Neural cell (in vitro differentiated cells): ENCODE results near the gene SZT2. TPM values are rescaled to one million over a fixed set of nuclear protein-coding genes. Genes with fewer than 3 reads are reported as not detected.

Experiments used
- H2AFZ ChIP-seq: fragments of 200-600, 300-800 bp; sonication (generic), shearing (Covaris generic); 2 replicates; pipeline ENCODE4 v1.6.0; 2014; ENCODE audit warnings: low read depth, mild to moderate bottlenecking, antibody characterized with exemption, low read length, moderate library complexity
- H3F3A ChIP-seq: fragments of 200-600 bp; shearing (Covaris generic); 2 replicates; pipeline ENCODE4 v1.6.1; 2016; ENCODE audit warnings: mild to moderate bottlenecking, moderate library complexity, mixed read lengths, antibody characterized with exemption, low read length; ENCODE audit not compliant: insufficient read depth, poor library complexity, severe bottlenecking
- H3K27ac ChIP-seq: fragments of 200-600, 300-800 bp; sonication (generic), shearing (Covaris generic); 2 replicates; pipeline ENCODE4 v1.5.1; 2014; ENCODE audit warnings: mild to moderate bottlenecking, low read length, moderate library complexity
- H3K27me3 ChIP-seq: fragments of 300-800, 200-600 bp; sonication (generic), shearing (Covaris generic); 2 replicates; pipeline ENCODE4 v1.6.0; 2014; ENCODE audit warnings: mild to moderate bottlenecking, low read depth, low read length, moderate library complexity; ENCODE audit not compliant: insufficient read depth
- H3K36me3 ChIP-seq: fragments of 300-800, 200-600 bp; sonication (generic), shearing (Covaris generic); 2 replicates; pipeline ENCODE4 v1.5.1; 2014; ENCODE audit warnings: mild to moderate bottlenecking, antibody characterized with exemption, low read length, moderate library complexity; ENCODE audit not compliant: insufficient read depth
- H3K4me2 ChIP-seq: fragments of 300-800, 200-600 bp; sonication (generic), shearing (Covaris generic); 2 replicates; pipeline ENCODE4 v1.6.0; 2014; ENCODE audit warnings: mild to moderate bottlenecking, low read length
- H3K4me3 ChIP-seq: fragments of 300-800, 200-600 bp; sonication (generic), shearing (Covaris generic); 2 replicates; pipeline ENCODE4 v1.5.1; 2014; ENCODE audit warnings: mild to moderate bottlenecking, low read length, moderate library complexity
- H3K79me2 ChIP-seq: fragments of 200-600 bp; shearing (Covaris generic); replicated peaks from 2 replicates; pipeline ENCODE4 v1.6.0; 2014; ENCODE audit warnings: mild to moderate bottlenecking, low read length, moderate library complexity; ENCODE audit not compliant: insufficient read depth
- H3K9ac ChIP-seq: fragments of 300-800, 200-600 bp; sonication (generic), shearing (Covaris generic); 2 replicates; pipeline ENCODE4 v1.6.1; 2016; ENCODE audit warnings: mild to moderate bottlenecking, low read length, mixed read lengths
- H3K9me2 ChIP-seq: fragments of 200-600 bp; shearing (Covaris generic); 2 replicates; pipeline ENCODE4 v1.6.1; 2016; ENCODE audit warnings: mild to moderate bottlenecking, low read length, mixed read lengths; ENCODE audit not compliant: insufficient read depth
- H3K9me3 ChIP-seq: fragments of 200-600, 300-800 bp; sonication (generic), shearing (Covaris generic); 2 replicates; pipeline ENCODE4 v1.6.1; 2016; ENCODE audit warnings: mild to moderate bottlenecking, mixed run types, low read length, moderate library complexity, mixed read lengths
- H4K20me1 ChIP-seq: fragments of 200-600 bp; shearing (Covaris generic); 2 replicates; pipeline ENCODE4 v1.6.1; 2016; ENCODE audit warnings: mild to moderate bottlenecking, mixed run types; ENCODE audit not compliant: insufficient read depth
- EP300 ChIP-seq: fragments of 450-650 bp; conservative IDR thresholded peaks from 2 replicates; pipeline ENCODE4 v1.6.1; 2014; ENCODE audit warnings: antibody characterized with exemption, mild to moderate bottlenecking, moderate library complexity; ENCODE audit not compliant: poor library complexity, severe bottlenecking
- EZH2 ChIP-seq: fragments of 200-600, 300-800 bp; shearing (Covaris generic), sonication (generic); IDR thresholded peaks from 2 replicates; pipeline ENCODE4 v1.6.1; 2014; ENCODE audit warnings: antibody characterized with exemption, low read length, borderline replicate concordance, mild to moderate bottlenecking; ENCODE audit not compliant: insufficient read depth, poor library complexity, severe bottlenecking
- MXI1 ChIP-seq: fragments of 450-650 bp; conservative IDR thresholded peaks from 2 replicates; pipeline ENCODE4 v1.6.1; 2014; ENCODE audit warnings: antibody characterized with exemption, mild to moderate bottlenecking; ENCODE audit not compliant: poor library complexity, severe bottlenecking
- POLR2AphosphoS5 ChIP-seq: IDR thresholded peaks from 2 replicates; pipeline ENCODE4 v1.6.1; 2012
- RAD21 ChIP-seq: fragments of 450-650 bp; conservative IDR thresholded peaks from 2 replicates; pipeline ENCODE4 v1.6.1; 2014; ENCODE audit warnings: antibody characterized with exemption, mild to moderate bottlenecking, moderate library complexity
- SMC3 ChIP-seq: fragments of 450-650 bp; conservative IDR thresholded peaks from 2 replicates; pipeline ENCODE4 v1.6.1; 2014; ENCODE audit warnings: antibody characterized with exemption, mild to moderate bottlenecking, moderate library complexity; ENCODE audit not compliant: poor library complexity
- TAF1 ChIP-seq: IDR thresholded peaks from 2 replicates; pipeline ENCODE4 v1.6.1; 2012; ENCODE audit warnings: low read depth
- polyA plus RNA-seq: library from polyadenylated mRNA; depleted of rRNA; stranded (reverse); fragments of >200 nt; gene quantifications from 2 replicates; pipeline ENCODE4 v1.2.3, GENCODE V29; 2014
- TF ChIP-seq, protein P1 (sequence below): IDR thresholded peaks from 2 replicates; pipeline ENCODE4 v1.6.1; 2012; ENCODE audit warnings: borderline replicate concordance
- TF ChIP-seq, protein P2 (sequence below): fragments of 450-650 bp; IDR thresholded peaks from 2 replicates; pipeline ENCODE4 v1.5.1; 2014; ENCODE audit warnings: antibody characterized with exemption, mild to moderate bottlenecking, moderate library complexity; ENCODE audit not compliant: poor library complexity, severe bottlenecking

Gene SZT2
- polyA plus RNA-seq, 1 donor from 2014 or later = 6.6 TPM

DNA sequence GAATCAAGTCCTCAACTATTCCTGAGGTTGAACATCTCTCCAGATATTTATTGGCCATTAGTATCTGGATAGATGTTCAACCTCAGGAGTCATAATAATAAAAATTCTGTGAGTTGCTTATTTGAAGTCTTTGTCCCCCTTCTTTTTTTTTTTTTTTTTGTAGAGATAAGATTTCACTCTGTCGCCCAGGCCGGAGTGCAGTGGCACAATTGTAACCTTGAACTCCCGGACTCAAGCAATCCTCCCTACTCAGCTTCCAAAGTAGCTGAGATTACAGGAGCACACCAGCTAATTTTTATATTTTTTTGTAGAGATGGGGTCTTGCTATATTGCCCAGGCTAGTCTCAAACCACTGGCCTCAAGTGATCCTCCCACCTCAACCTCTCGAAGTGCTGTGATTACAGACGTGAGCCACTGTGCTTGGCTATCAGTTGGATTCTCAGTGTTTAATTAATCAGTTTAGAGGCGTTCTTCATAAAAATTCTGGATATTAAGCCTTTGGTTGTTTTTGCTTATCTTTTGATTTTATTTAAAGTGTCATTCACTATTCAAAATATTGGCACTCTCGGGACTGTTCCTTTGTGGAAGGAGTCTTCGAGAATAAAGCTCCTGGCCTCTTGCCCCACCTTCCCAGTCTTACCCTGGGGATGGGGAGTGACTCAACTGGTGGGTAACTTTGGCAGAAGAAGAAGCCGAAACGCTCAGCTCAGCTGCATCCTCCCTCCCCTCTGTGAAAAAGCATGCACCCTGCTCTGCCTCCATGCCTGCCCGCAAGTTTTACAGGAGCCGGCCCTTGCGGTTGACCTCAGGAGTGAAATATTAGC is 75.2 kb downstream of the SZT2 start:
- no peaks in the 10 kb centered on the region for H3K79me2 ChIP-seq
- TF ChIP-seq EZH2 (no peak), SMC3 (no peak), EP300 (no peak), POLR2AphosphoS5 (no peak), RAD21 (no peak), MXI1 (no peak), TAF1 (no peak)
- TF ChIP-seq, protein P1, sequence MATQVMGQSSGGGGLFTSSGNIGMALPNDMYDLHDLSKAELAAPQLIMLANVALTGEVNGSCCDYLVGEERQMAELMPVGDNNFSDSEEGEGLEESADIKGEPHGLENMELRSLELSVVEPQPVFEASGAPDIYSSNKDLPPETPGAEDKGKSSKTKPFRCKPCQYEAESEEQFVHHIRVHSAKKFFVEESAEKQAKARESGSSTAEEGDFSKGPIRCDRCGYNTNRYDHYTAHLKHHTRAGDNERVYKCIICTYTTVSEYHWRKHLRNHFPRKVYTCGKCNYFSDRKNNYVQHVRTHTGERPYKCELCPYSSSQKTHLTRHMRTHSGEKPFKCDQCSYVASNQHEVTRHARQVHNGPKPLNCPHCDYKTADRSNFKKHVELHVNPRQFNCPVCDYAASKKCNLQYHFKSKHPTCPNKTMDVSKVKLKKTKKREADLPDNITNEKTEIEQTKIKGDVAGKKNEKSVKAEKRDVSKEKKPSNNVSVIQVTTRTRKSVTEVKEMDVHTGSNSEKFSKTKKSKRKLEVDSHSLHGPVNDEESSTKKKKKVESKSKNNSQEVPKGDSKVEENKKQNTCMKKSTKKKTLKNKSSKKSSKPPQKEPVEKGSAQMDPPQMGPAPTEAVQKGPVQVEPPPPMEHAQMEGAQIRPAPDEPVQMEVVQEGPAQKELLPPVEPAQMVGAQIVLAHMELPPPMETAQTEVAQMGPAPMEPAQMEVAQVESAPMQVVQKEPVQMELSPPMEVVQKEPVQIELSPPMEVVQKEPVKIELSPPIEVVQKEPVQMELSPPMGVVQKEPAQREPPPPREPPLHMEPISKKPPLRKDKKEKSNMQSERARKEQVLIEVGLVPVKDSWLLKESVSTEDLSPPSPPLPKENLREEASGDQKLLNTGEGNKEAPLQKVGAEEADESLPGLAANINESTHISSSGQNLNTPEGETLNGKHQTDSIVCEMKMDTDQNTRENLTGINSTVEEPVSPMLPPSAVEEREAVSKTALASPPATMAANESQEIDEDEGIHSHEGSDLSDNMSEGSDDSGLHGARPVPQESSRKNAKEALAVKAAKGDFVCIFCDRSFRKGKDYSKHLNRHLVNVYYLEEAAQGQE = no peak
- TF ChIP-seq, protein P2, sequence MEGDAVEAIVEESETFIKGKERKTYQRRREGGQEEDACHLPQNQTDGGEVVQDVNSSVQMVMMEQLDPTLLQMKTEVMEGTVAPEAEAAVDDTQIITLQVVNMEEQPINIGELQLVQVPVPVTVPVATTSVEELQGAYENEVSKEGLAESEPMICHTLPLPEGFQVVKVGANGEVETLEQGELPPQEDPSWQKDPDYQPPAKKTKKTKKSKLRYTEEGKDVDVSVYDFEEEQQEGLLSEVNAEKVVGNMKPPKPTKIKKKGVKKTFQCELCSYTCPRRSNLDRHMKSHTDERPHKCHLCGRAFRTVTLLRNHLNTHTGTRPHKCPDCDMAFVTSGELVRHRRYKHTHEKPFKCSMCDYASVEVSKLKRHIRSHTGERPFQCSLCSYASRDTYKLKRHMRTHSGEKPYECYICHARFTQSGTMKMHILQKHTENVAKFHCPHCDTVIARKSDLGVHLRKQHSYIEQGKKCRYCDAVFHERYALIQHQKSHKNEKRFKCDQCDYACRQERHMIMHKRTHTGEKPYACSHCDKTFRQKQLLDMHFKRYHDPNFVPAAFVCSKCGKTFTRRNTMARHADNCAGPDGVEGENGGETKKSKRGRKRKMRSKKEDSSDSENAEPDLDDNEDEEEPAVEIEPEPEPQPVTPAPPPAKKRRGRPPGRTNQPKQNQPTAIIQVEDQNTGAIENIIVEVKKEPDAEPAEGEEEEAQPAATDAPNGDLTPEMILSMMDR = no peak
- H3K36me3 ChIP-seq = no peaks in the 10 kb centered on the region
- no peaks in the 10 kb centered on the region for H3F3A ChIP-seq
- H3K9me3 ChIP-seq = no peaks in the 10 kb centered on the region
- no peak overlapping the region for H3K4me2 ChIP-seq
- no peaks in the 10 kb centered on the region for H3K27me3 ChIP-seq
- no peaks in the 10 kb centered on the region for H3K9me2 ChIP-seq
- H3K4me3 ChIP-seq = no peak overlapping the region
- no peaks in the 10 kb centered on the region for H4K20me1 ChIP-seq
- no peak overlapping the region for H3K27ac ChIP-seq
- H3K9ac ChIP-seq = no peak overlapping the region
- no peak overlapping the region for H2AFZ ChIP-seq

GRCh38 chr1:43465505-43466067 is 75.9 kb downstream of the SZT2 start:
- no peak overlapping the region for H2AFZ ChIP-seq

More at GRCh38 chr1:43465505-43466067, 75.9 kb downstream of the SZT2 start:
- Histone ChIP-seq H3K9me2 (no peaks in the 10 kb centered on the region), H3K9ac (no peak overlapping the region), H3K27ac (no peak overlapping the region), H3K27me3 (no peaks in the 10 kb centered on the region), H3K36me3 (no peaks in the 10 kb centered on the region), H3F3A (no peaks in the 10 kb centered on the region), H3K79me2 (no peaks in the 10 kb centered on the region), H3K4me3 (no peak overlapping the region), H4K20me1 (no peaks in the 10 kb centered on the region), H3K9me3 (no peaks in the 10 kb centered on the region), H3K4me2 (no peak overlapping the region)
- TF ChIP-seq RAD21 (no peak), MXI1 (no peak), EZH2 (no peak), EP300 (no peak), POLR2AphosphoS5 (no peak), SMC3 (no peak), TAF1 (no peak)
- TF ChIP-seq, protein P1 = no peak
- TF ChIP-seq, protein P2 = no peak
